Caco-2 (cell line): ENCODE measurements around the gene UHRF1. TPM values are rescaled to one million over a fixed set of nuclear protein-coding genes. Genes with fewer than 3 reads are reported as not detected.

ENCODE experiments used
- BruUV-seq: library from RNA; stranded (reverse); fragments of 400-500 nt; replicated peaks from 2 replicates; lab custom pipeline; 2021; lab: Mats Ljungman, UMichigan
- CTCF ChIA-PET: fragments of 300-600 bp; sonication (Branson Sonifier 250); formaldehyde crosslinking; loops from one replicate; lab custom pipeline; 2022; ENCODE audit warnings: antibody characterized with exemption; lab: Charles Lee
- POLR2A ChIA-PET: fragments of 300-600 bp; sonication (Branson Sonifier 250); formaldehyde crosslinking; loops from one replicate; lab custom pipeline; 2022; ENCODE audit warnings: antibody characterized with exemption; lab: Charles Lee
- DNase-seq, 2 experiments: peaks; one replicate each; pipeline versions ENCODE4 v3.0.0 to v3.0.0-alpha.2; 2020 to 2022
- H3K27me3 ChIP-seq: replicated peaks from 2 replicates; pipeline ENCODE4 v1.6.0; 2011; ENCODE audit warnings: low read length; ENCODE audit not compliant: control insufficient read depth, insufficient read depth
- H3K36me3 ChIP-seq: 2 replicates; pipeline ENCODE4 v1.5.1; 2011; ENCODE audit warnings: low read length; ENCODE audit not compliant: control insufficient read depth, insufficient read depth
- H3K4me1 ChIP-seq: fragments of 250-450 bp; sonication (Bioruptor Pico); 2 replicates; pipeline ENCODE4 v1.5.1; 2020; ENCODE audit warnings: mild to moderate bottlenecking
- H3K4me3 ChIP-seq: 2 replicates; pipeline ENCODE4 v1.5.1; 2011; ENCODE audit warnings: low read depth, mild to moderate bottlenecking, control low read depth, low read length
- H3K9me3 ChIP-seq: fragments of 250-450 bp; sonication (Bioruptor Pico); 2 replicates; pipeline ENCODE4 v1.5.1; 2020; ENCODE audit warnings: mild to moderate bottlenecking, moderate library complexity
- H3K27ac Mint-ChIP-seq: one replicate; pipeline ENCODE4 v1.8.0; 2022; ENCODE audit warnings: mixed read lengths; ENCODE audit not compliant: unreplicated experiment
- H3K27me3 Mint-ChIP-seq: one replicate; pipeline ENCODE4 v1.8.0; 2022; ENCODE audit warnings: mixed read lengths; ENCODE audit not compliant: insufficient read depth, unreplicated experiment
- H3K36me3 Mint-ChIP-seq: one replicate; pipeline ENCODE4 v1.8.0; 2022; ENCODE audit warnings: mild to moderate bottlenecking, mixed read lengths; ENCODE audit not compliant: insufficient read depth, unreplicated experiment
- H3K4me1 Mint-ChIP-seq: one replicate; pipeline ENCODE4 v1.8.0; 2022; ENCODE audit warnings: low read depth, mixed read lengths; ENCODE audit not compliant: unreplicated experiment
- H3K4me3 Mint-ChIP-seq: one replicate; pipeline ENCODE4 v1.8.0; 2022; ENCODE audit warnings: mild to moderate bottlenecking, moderate library complexity, mixed read lengths; ENCODE audit not compliant: unreplicated experiment
- H3K9me3 Mint-ChIP-seq: one replicate; pipeline ENCODE4 v1.8.0; 2022; ENCODE audit warnings: mixed read lengths; ENCODE audit not compliant: unreplicated experiment
- CTCF ChIP-seq, 2 experiments: fragments of 200-600 bp in 1 of 2; IDR thresholded peaks; 1 replicate in 1 of 2; 2 replicates in 1 of 2; pipeline versions ENCODE4 v1.5.1 to v1.8.0; 2011 to 2022; ENCODE audit warnings: antibody characterized with exemption in 1 of 2, control low read depth in 1 of 2, inconsistent platforms in 1 of 2, low read depth in 1 of 2, low read length in 1 of 2, mild to moderate bottlenecking in 1 of 2, moderate library complexity in 1 of 2; ENCODE audit not compliant: insufficient read depth in 1 of 2, severe bottlenecking in 1 of 2, unreplicated experiment in 1 of 2
- intact Hi-C: fragments of 100-400 bp; cut with micrococcal nuclease; formaldehyde crosslinking; loops from one replicate; pipeline ENCODE4 v1.10.0; 2022; ENCODE audit not compliant: unreplicated experiment
- total RNA-seq: library from RNA; stranded (reverse); gene quantifications from 2 replicates; pipeline ENCODE4 v1.2.3, GENCODE V29; 2022

The UHRF1 gene
- total RNA-seq, 1 experiment from 2014 or later: 54.6 TPM

GRCh38 chr19:4873930-4874329, 35.4 kb upstream of the UHRF1 start:
- H3K27me3 Mint-ChIP-seq: no peaks in the 10 kb centered on the region
- no peaks in the 10 kb centered on the region for H3K36me3 Mint-ChIP-seq
- intact Hi-C loops: no loop called here
- BruUV-seq: no TSS peak
- no peaks in the 10 kb centered on the region for H3K9me3 Mint-ChIP-seq
- ChIA-PET CTCF (interaction anchor here (2.8 kb wide), 1 partner anchor 157 kb away, joined by 21 read pairs; no protein-coding TSS in a partner anchor), POLR2A (no interaction called here)
- DNase-seq: no peak
- no peak for TF ChIP-seq CTCF (IDR thresholded peaks at IDR 0.05; ENCODE audit: insufficient read depth in 1 of 2, low read depth in 1 of 2, low read length in 1 of 2, severe bottlenecking in 1 of 2, unreplicated experiment in 1 of 2)
- Histone ChIP-seq H3K27me3 (no peaks in the 10 kb centered on the region), H3K4me1 (no peaks in the 10 kb centered on the region), H3K9me3 (no peaks in the 10 kb centered on the region), H3K4me3 (no peak overlapping the region), H3K36me3 (no peaks in the 10 kb centered on the region)
- no peak overlapping the region for H3K4me3 Mint-ChIP-seq
- peaks cover 6% of the 10 kb centered on the region for H3K4me1 Mint-ChIP-seq
- no peak overlapping the region for H3K27ac Mint-ChIP-seq

GRCh38 chr19:4877753-4878490, 31.4 kb upstream of the UHRF1 start:
- Histone ChIP-seq H3K4me3 (no peak overlapping the region), H3K4me1 (no peaks in the 10 kb centered on the region), H3K27me3 (no peaks in the 10 kb centered on the region), H3K9me3 (no peaks in the 10 kb centered on the region), H3K36me3 (no peaks in the 10 kb centered on the region)
- no peak for DNase-seq
- no TSS peak for BruUV-seq
- no peak for TF ChIP-seq CTCF (IDR thresholded peaks at IDR 0.05; ENCODE audit: insufficient read depth in 1 of 2, low read depth in 1 of 2, low read length in 1 of 2, severe bottlenecking in 1 of 2, unreplicated experiment in 1 of 2)
- POLR2A ChIA-PET: no interaction called here
- H3K4me3 Mint-ChIP-seq: no peak overlapping the region
- no peaks in the 10 kb centered on the region for H3K9me3 Mint-ChIP-seq
- no peak overlapping the region for H3K27ac Mint-ChIP-seq
- CTCF ChIA-PET: no interaction called here
- no peaks in the 10 kb centered on the region for H3K27me3 Mint-ChIP-seq
- H3K4me1 Mint-ChIP-seq: no peaks in the 10 kb centered on the region
- intact Hi-C loops: no loop called here
- no peaks in the 10 kb centered on the region for H3K36me3 Mint-ChIP-seq

GRCh38 chr19:4878491-4878968, 30.8 kb upstream of the UHRF1 start:
- TF ChIP-seq CTCF (IDR thresholded peaks at IDR 0.05; ENCODE audit: insufficient read depth in 1 of 2, low read depth in 1 of 2, low read length in 1 of 2, severe bottlenecking in 1 of 2, unreplicated experiment in 1 of 2): no peak

More at GRCh38 chr19:4878491-4878968, 30.8 kb upstream of the UHRF1 start:
- no peak overlapping the region for H3K27ac Mint-ChIP-seq
- Histone ChIP-seq H3K9me3 (no peaks in the 10 kb centered on the region), H3K36me3 (no peaks in the 10 kb centered on the region), H3K27me3 (no peaks in the 10 kb centered on the region), H3K4me3 (no peak overlapping the region), H3K4me1 (no peaks in the 10 kb centered on the region)
- H3K9me3 Mint-ChIP-seq: no peaks in the 10 kb centered on the region
- DNase-seq: no peak
- no TSS peak for BruUV-seq
- no peaks in the 10 kb centered on the region for H3K36me3 Mint-ChIP-seq
- H3K4me3 Mint-ChIP-seq: no peak overlapping the region
- ChIA-PET POLR2A (no interaction called here), CTCF (no interaction called here)
- intact Hi-C loops: no loop called here
- no peaks in the 10 kb centered on the region for H3K27me3 Mint-ChIP-seq
- no peaks in the 10 kb centered on the region for H3K4me1 Mint-ChIP-seq
